ENCODE results near the gene AKAP6. TPM values are rescaled to one million over a fixed set of nuclear protein-coding genes. Genes with fewer than 3 reads are reported as not detected.

AKAP6 gene
- total and polyA plus RNA-seq, 2 of the 8 experiments (the other 6 are each of a cell fraction or from before 2014, with no cell fraction given): 0.09 to 0.89 TPM

GRCh38 chr14:32564596-32564995 lies 235.5 kb downstream of the AKAP6 start (continued):
- no peak for TF ChIP-seq CHD7 (IDR thresholded peaks at IDR 0.05; ENCODE audit: insufficient replicate concordance, low read length)
